T-helper 2 cell treated with Interferon-gamma antibody and Interleukin-4, amounts not matched to agents 5 μg/mL and 100 μg/mL, for 36 hours (primary cell): Measurements from ENCODE around the gene BBIP1.

ENCODE experiments used
- DNase-seq: peaks from one replicate; pipeline ENCODE4 v3.0.0; 2021; ENCODE audit warnings: low spot score
- H3K27ac Mint-ChIP-seq: one replicate; pipeline ENCODE4 v1.8.0; 2021; ENCODE audit warnings: mild to moderate bottlenecking, mixed read lengths
- H3K27me3 Mint-ChIP-seq: one replicate; pipeline ENCODE4 v1.8.0; 2021; ENCODE audit warnings: low read depth, mixed read lengths
- H3K36me3 Mint-ChIP-seq: one replicate; pipeline ENCODE4 v1.8.0; 2021; ENCODE audit warnings: low read depth, mixed read lengths
- H3K4me1 Mint-ChIP-seq: one replicate; pipeline ENCODE4 v1.8.0; 2021; ENCODE audit warnings: low read depth, mixed read lengths
- H3K4me3 Mint-ChIP-seq: one replicate; pipeline ENCODE4 v1.8.0; 2022; ENCODE audit warnings: mild to moderate bottlenecking, moderate library complexity, mixed read lengths
- H3K9me3 Mint-ChIP-seq: one replicate; pipeline ENCODE4 v1.8.0; 2021; ENCODE audit warnings: mixed read lengths

Gene BBIP1

GRCh38 chr10:110918643-110919348 lies at the start of gene BBIP1:
Gene BBIP1, minus strand, starts transcription at chr10:110919180. Its CDS starts 1,023 bp downstream, at chr10:110918157.
- peak; percentile 90 for DNase-seq
- H3K4me3 Mint-ChIP-seq: peak within 1 kb of the TSS; percentile 99
- H3K4me1 Mint-ChIP-seq: peaks cover 34% of the 10 kb centered on the region
- H3K27me3 Mint-ChIP-seq: no peaks in the 10 kb centered on the region
- peaks cover 6% of the 10 kb centered on the region for H3K36me3 Mint-ChIP-seq
- no peaks in the 10 kb centered on the region for H3K9me3 Mint-ChIP-seq
- peak within 1 kb of the TSS; percentile 98 for H3K27ac Mint-ChIP-seq

- peaks cover 14% of the 10 kb centered on the region for H3K36me3 Mint-ChIP-seq
- no peaks in the 10 kb centered on the region for H3K27me3 Mint-ChIP-seq
- no peak overlapping the region for H3K27ac Mint-ChIP-seq
- H3K4me1 Mint-ChIP-seq: peaks cover 9% of the 10 kb centered on the region
- H3K4me3 Mint-ChIP-seq: no peak overlapping the region
- H3K9me3 Mint-ChIP-seq: no peaks in the 10 kb centered on the region
- no peak for DNase-seq
These were observed 48.7 kb upstream of the BBIP1 start for GRCh38 chr10:110967645-110968044.

GRCh38 chr10:110967009-110967630 lies 48.1 kb upstream of the BBIP1 start:
- Mint-ChIP-seq H3K36me3 (peaks cover 14% of the 10 kb centered on the region), H3K27ac (no peak overlapping the region), H3K27me3 (no peaks in the 10 kb centered on the region), H3K9me3 (no peaks in the 10 kb centered on the region), H3K4me1 (peaks cover 11% of the 10 kb centered on the region), H3K4me3 (no peak overlapping the region)
- DNase-seq: no peak

GRCh38 chr10:110966146-110966545 lies 47.2 kb upstream of the BBIP1 start:
- peaks cover 14% of the 10 kb centered on the region for H3K36me3 Mint-ChIP-seq
- DNase-seq: no peak
- peaks cover 10% of the 10 kb centered on the region for H3K4me1 Mint-ChIP-seq
- no peak overlapping the region for H3K4me3 Mint-ChIP-seq
- no peak overlapping the region for H3K27ac Mint-ChIP-seq
- H3K27me3 Mint-ChIP-seq: no peaks in the 10 kb centered on the region
- H3K9me3 Mint-ChIP-seq: no peaks in the 10 kb centered on the region

GRCh38 chr10:110965216-110965615 lies 46.2 kb upstream of the BBIP1 start:
- H3K36me3 Mint-ChIP-seq: peaks cover 14% of the 10 kb centered on the region
- H3K4me1 Mint-ChIP-seq: peaks cover 5% of the 10 kb centered on the region
- H3K4me3 Mint-ChIP-seq: no peak overlapping the region
- H3K27me3 Mint-ChIP-seq: no peaks in the 10 kb centered on the region
- H3K9me3 Mint-ChIP-seq: no peaks in the 10 kb centered on the region
- DNase-seq: no peak
- H3K27ac Mint-ChIP-seq: no peak overlapping the region

- no peak overlapping the region for H3K4me3 Mint-ChIP-seq
- H3K36me3 Mint-ChIP-seq: peaks cover 11% of the 10 kb centered on the region
- no peaks in the 10 kb centered on the region for H3K9me3 Mint-ChIP-seq
- H3K4me1 Mint-ChIP-seq: peaks cover 3% of the 10 kb centered on the region
- no peak overlapping the region for H3K27ac Mint-ChIP-seq
- DNase-seq: no peak
- H3K27me3 Mint-ChIP-seq: no peaks in the 10 kb centered on the region
These were observed 45.7 kb upstream of the BBIP1 start for GRCh38 chr10:110964681-110965080.

- H3K36me3 Mint-ChIP-seq: peaks cover 11% of the 10 kb centered on the region
- H3K4me3 Mint-ChIP-seq: no peak overlapping the region
- no peaks in the 10 kb centered on the region for H3K27me3 Mint-ChIP-seq
- H3K9me3 Mint-ChIP-seq: no peaks in the 10 kb centered on the region
- no peak for DNase-seq
- no peak overlapping the region for H3K27ac Mint-ChIP-seq
- peaks cover 3% of the 10 kb centered on the region for H3K4me1 Mint-ChIP-seq
These were observed 44.2 kb upstream of the BBIP1 start for GRCh38 chr10:110963162-110963561.

GRCh38 chr10:110962443-110962842 lies 43.5 kb upstream of the BBIP1 start:
- DNase-seq: no peak
- peaks cover 8% of the 10 kb centered on the region for H3K36me3 Mint-ChIP-seq
- H3K4me1 Mint-ChIP-seq: peaks cover 3% of the 10 kb centered on the region
- H3K27ac Mint-ChIP-seq: no peak overlapping the region
- no peaks in the 10 kb centered on the region for H3K27me3 Mint-ChIP-seq
- H3K4me3 Mint-ChIP-seq: no peak overlapping the region
- no peaks in the 10 kb centered on the region for H3K9me3 Mint-ChIP-seq

GRCh38 chr10:110960333-110960712 lies 41.3 kb upstream of the BBIP1 start:
- Mint-ChIP-seq H3K36me3 (peaks cover 7% of the 10 kb centered on the region), H3K9me3 (no peaks in the 10 kb centered on the region), H3K4me1 (peaks cover 3% of the 10 kb centered on the region), H3K4me3 (no peak overlapping the region), H3K27me3 (no peaks in the 10 kb centered on the region), H3K27ac (no peak overlapping the region)
- DNase-seq: no peak

- no peaks in the 10 kb centered on the region for H3K9me3 Mint-ChIP-seq
- H3K4me3 Mint-ChIP-seq: no peak overlapping the region
- DNase-seq: no peak
- no peak overlapping the region for H3K27ac Mint-ChIP-seq
- H3K27me3 Mint-ChIP-seq: no peaks in the 10 kb centered on the region
- peaks cover 3% of the 10 kb centered on the region for H3K4me1 Mint-ChIP-seq
- H3K36me3 Mint-ChIP-seq: peaks cover 4% of the 10 kb centered on the region
These were observed 40.7 kb upstream of the BBIP1 start for GRCh38 chr10:110959379-110960332.

- H3K9me3 Mint-ChIP-seq: no peaks in the 10 kb centered on the region
- no peak for DNase-seq
These were observed 38.6 kb upstream of the BBIP1 start for GRCh38 chr10:110957606-110958005.

GRCh38 chr10:110951381-110951780 lies 32.4 kb upstream of the BBIP1 start:
- Mint-ChIP-seq H3K4me1 (peaks cover 9% of the 10 kb centered on the region), H3K36me3 (peaks cover 25% of the 10 kb centered on the region), H3K27ac (no peak overlapping the region), H3K4me3 (no peak overlapping the region), H3K9me3 (no peaks in the 10 kb centered on the region), H3K27me3 (no peaks in the 10 kb centered on the region)
- no peak for DNase-seq

More at GRCh38 chr10:110957606-110958005, 38.6 kb upstream of the BBIP1 start:
- peaks cover 2% of the 10 kb centered on the region for H3K4me1 Mint-ChIP-seq
- H3K36me3 Mint-ChIP-seq: peaks cover 5% of the 10 kb centered on the region
- H3K27ac Mint-ChIP-seq: no peak overlapping the region
- no peaks in the 10 kb centered on the region for H3K27me3 Mint-ChIP-seq
- H3K4me3 Mint-ChIP-seq: no peak overlapping the region

- no peaks in the 10 kb centered on the region for H3K9me3 Mint-ChIP-seq
- H3K36me3 Mint-ChIP-seq: peaks cover 42% of the 10 kb centered on the region
- H3K27ac Mint-ChIP-seq: no peak overlapping the region
- DNase-seq: no peak
- H3K4me1 Mint-ChIP-seq: peaks cover 15% of the 10 kb centered on the region
- H3K27me3 Mint-ChIP-seq: no peaks in the 10 kb centered on the region
- H3K4me3 Mint-ChIP-seq: no peak overlapping the region
These were observed 28.1 kb upstream of the BBIP1 start for GRCh38 chr10:110947061-110947595.

- Mint-ChIP-seq H3K4me1 (peaks cover 15% of the 10 kb centered on the region), H3K36me3 (peaks cover 43% of the 10 kb centered on the region), H3K27me3 (no peaks in the 10 kb centered on the region), H3K27ac (no peak overlapping the region), H3K4me3 (no peak overlapping the region), H3K9me3 (no peaks in the 10 kb centered on the region)
- DNase-seq: no peak
These were observed 27.5 kb upstream of the BBIP1 start for GRCh38 chr10:110946496-110946895.
